ENCODE data around the gene FOXI3.

FOXI3 gene

DNA sequence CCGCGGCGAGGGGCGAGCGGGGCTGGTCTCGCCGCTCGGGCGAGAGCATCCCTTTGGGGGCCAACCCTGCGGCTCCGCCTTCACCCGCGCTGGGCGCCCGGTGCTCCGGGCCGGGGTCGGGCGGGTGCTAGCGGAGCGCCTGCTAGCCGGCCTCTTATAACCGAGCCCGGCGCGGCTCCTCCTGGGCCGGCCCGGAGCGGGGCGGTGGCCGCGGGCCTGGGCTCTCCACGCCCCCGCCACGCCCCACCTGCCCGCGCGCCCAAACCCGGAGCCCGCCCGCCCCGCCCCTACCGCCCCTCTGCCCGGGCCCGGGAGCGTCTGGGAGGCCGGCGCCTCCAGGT is at the start of gene FOXI3:
FOXI3 (minus strand) TSS at position 129 of the 341 bp plus-strand sequence. CDS start 158 bp downstream, outside the sequence.
- no peak for DNase-seq

DNA sequence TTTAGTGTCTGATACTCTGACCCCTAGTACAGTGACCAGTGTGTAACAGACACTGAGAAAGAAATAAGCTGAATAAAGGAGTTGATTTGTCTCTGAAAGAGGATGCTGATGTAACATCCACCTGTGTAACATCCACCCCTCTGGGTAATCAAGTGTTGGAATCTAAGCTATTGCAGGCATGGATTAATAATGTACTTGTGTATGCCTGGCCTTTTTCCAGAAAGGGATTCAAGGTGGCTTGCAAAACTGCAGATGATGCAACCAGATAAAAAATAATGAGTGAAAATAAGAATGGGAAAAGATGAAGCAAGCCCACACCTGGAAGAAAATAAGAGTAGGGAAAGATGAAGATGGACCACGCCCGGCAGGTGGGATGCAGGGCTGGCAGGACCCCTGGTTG is 48.2 kb upstream of the FOXI3 start:
- no peak for DNase-seq

- DNase-seq, result no peak
Measured at GRCh38 chr2:88499204-88499603, 46.7 kb upstream of the FOXI3 start.

- no peak for DNase-seq
Measured at GRCh38 chr2:88493481-88493880, 41.0 kb upstream of the FOXI3 start.

DNA sequence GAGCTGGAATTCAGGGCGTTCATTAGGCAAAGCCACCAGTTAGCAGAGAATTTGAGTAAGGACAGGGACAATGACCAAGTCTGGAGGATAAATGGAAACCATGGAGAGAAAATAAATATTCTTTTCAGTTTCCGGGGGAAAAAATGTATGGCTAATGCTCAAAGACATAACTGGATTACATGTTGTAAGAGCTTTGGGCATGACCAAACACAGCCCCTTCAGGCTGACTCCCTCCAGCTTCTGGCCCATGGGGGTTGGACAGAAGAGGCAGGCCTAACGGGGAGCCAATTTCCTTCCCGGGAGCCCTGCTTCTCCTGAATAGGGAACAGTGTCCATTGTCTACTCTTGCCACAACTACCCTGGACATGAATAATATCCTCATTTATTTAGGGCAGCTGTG is 39.5 kb upstream of the FOXI3 start:
- no peak for DNase-seq

- DNase-seq, result no peak
Measured at GRCh38 chr2:88489181-88489580, 36.7 kb upstream of the FOXI3 start.

DNA sequence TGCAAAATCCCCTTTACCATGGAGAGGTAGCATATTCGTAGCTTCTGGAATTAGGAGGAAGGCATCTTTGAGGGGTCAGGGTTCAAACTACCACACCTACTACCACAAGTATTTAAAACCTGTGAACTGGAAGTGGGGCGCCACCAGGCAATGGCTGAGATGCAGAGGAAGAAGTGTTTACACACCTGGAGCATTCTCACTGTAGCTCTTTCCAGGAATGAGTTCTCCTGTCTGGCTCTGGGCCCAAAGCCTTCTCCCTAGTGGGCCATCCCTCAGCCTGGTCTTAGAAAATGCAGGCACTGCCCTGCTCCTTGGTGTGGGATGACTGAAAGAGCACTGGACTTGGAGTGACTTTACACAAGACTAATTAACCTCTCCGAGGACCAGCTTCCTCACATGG is 30.7 kb upstream of the FOXI3 start:
- DNase-seq, result no peak

- DNase-seq, result no peak
Measured at GRCh38 chr2:88481691-88482336, 29.3 kb upstream of the FOXI3 start.

- no peak for DNase-seq
Measured at GRCh38 chr2:88472811-88473210, 20.3 kb upstream of the FOXI3 start.

GRCh38 chr2:88471083-88471942 is 18.8 kb upstream of the FOXI3 start:
- no peak for DNase-seq

DNA sequence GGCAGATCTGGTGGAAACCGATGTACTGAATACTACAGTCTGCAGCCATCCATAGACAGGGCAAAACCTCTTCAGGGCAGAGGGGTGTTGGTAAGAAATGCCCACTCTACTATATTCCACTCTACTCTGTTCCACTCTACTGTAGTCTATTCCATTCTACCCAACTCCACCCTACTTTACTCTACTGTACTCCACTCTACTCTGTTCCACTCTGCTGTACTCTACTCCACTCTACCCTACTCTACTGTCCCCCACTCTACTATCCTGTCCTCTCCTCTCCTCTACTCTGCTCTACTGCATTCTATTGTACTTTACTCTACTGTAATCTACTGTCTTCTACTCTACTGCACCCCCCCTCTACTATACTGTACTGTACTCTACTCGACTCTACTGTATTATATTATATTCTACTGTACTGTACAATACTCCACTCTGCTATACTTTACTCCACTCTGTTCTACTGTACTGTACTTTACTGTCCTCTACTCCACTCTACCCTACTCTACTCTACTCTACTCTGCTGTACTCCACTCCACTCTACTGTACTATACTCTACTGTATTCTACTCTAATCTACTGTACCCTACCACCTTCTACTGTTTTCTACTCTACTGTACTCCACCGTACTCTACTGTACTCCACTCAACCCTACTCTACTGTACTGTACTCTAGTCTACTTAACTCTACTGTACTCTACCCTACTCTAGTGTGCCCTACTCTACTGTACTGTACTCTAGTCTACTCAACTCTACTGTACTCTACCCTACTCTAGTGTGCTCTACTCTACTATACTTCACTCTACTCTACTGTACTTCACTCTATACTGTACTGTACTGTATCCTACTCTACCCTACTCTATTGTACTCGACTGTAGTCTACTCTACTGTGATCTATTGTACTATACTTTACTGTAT is 17.0 kb upstream of the FOXI3 start:
- DNase-seq, result no peak

- no peak for DNase-seq
Measured at GRCh38 chr2:88464153-88464552, 11.7 kb upstream of the FOXI3 start.

DNA sequence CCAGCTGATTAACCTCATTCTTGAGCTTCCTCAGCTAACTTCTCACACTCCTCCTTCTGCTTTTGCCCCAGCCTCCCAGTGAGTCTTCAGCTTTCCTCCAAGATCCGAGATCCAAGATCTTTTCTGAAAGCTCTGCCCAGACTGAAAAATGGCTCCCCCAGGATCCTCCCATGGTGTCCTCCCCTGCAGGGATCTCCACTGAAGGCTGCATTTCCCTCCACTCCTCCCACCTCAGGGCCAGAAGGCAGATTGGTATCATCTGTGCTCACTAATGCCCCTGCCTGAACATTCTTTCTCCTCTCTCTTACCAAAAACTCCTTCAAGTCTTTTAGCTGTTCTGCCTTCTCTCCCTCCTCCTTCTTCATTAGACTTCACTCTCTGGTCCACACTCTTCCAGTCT is 6.1 kb upstream of the FOXI3 start:
- DNase-seq, result no peak

DNA sequence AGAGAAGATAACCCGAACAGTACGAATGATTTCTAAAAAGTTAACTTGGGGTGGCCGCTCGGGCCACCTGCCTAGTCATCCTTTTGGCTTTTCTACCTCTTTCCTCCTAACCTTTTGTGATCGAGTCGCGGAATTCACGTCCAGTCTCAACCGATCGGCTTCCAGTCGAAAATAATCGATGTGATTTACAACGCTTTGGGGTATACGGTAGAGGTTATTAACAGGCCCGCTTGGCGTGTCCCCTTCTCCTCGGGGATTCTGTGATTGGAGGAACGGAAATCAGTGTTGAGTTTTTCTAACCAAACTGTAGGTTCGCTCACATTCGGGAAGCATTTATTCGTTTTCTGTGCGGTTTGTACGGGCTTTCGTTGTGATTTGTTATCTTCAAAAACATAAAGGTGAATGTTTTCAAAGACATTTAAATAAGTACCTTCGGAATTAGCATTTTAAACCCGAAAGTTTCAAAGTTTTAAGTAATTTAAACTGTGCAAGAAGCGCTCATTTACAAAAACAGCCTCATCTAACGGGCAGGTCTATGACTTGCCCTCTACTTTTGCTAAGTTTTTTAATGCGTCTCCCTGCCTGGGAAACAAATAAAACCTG is 588 bp upstream of the FOXI3 start:
- no peak for DNase-seq

GRCh38 chr2:88451811-88452564 is 505 bp downstream of the FOXI3 start:
- DNase-seq, result peak; percentile 3

DNA sequence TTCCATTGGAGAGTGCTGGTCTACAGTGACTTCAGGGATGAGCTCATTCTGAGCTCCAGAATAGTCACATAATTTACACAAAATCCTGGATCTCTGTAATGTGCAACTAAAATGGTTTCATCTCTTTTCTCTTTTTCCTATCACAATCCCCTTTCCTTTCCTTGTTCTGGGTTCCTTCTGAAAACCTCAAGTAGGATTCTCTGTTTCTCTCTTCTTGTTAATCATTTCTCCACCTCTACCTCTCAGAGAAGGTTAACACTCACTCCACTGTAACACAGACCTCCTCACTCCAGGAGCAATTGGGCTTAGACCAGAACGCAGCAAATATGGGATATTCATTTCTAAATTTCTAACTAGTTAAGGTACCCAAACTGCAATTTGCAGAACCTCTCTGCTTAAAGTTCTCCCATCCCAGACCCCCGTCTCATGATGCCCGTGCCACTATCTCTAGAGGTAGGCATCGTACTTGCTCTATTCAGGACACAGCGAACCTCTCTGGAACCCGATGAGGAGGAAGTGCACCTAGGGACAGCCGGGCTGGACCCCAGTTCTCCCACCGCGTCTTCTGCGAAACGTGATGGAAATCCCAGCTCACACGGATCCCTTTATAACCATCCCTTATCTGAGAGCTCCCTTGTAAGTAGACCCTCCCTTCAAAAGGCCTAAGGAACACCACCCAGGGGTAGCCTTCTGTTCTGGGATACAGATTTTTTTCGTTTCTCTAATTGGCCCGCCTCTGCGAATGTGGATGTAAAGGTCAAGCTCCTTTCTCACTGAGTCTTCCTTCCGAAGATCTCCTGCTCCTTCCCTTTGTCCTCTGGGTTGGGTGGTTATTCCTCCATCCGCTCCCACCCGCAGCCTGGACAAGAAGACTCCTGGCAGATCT is 1.3 kb downstream of the FOXI3 start:
- DNase-seq, result no peak

DNA sequence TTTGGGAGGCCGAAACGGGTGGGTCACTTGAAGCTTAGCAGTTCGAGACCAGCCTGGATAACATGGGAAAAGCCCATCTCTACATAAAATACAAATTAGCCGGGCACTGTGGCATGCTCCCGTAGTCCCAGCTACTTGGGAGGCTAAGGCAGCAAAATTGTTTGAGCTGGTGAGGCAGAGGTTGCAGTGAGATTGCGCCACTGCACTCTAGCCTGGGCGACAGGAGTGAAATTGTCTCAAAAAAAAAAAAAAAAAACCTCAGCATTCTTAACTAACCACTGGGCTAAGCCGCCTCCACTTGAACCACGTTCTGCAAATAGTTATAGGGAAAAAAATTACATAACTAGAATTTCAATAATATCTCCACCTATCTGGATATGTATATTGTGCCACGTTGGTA is 2.3 kb downstream of the FOXI3 start:
- DNase-seq, result no peak

DNA sequence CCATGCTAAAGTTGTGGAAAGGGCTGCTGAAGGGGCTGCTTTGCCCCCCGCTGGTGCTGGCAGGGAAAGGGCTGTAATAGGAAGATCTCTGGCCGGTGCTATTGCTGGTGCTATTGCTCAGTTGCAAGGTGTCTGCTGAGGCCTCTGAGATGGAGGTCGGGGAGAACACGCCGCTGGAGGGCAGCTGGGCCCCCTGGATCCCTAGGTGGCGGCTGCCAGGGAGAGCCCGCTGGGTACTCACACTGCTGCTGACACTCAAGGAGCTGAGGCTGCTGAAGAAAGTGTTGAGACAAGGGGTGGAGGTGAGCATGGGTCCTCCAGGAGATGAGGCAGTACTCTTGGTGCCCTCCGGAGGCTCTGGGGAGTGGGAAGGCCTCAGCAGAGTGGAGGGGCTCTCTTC is 4.2 kb downstream of the FOXI3 start:
- no peak for DNase-seq

DNA sequence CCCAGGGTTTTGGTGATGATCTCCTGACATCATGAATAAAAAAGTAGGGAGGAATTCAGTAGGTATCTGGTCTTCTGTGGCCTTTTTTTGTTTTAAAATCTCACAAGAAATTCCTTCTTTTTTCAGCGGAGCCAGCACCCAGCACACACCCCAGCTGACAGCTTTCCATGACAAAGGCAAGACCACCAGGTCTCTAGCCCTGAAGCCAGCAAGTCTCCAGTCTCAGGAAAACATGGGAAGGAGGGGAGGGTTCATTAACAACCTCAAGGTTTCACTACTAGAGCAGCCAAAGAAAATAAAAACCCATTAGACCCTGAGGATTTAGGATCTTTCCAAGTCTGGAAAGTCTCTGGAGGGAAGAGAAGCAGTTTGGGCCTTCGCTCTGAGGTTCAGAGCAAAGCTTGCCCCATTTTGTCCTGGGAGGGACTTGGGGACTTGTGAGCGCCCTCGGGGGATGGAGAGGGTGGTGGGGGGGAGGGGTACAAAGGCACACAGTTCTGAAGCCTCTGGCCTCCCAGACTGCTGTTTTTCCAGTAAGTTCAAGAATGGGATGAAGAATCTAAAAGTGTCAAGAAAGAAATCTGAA is 9.0 kb downstream of the FOXI3 start:
- no peak for DNase-seq

DNA sequence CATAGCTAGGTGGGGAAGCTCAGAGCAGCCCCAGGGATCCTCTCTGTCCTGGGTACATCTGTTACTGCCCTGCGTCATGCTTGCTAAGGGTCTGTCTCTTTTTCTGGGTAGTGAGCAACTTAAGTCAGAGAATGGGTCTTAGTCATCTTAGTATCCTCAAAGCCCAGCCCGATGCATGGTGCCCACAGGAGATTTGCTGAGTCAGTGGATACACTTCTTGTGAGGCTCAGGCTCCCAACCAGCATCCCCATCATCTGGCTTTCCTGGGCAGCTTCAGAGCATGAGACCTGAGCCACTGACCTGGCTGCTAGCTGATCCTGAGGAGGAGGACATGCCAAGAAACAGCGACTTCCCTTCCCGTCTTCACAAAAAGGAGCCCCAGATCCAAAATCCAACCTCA is 10.0 kb downstream of the FOXI3 start:
- no peak for DNase-seq

GRCh38 chr2:88442061-88442460 is 10.4 kb downstream of the FOXI3 start:
- DNase-seq, result no peak
